22Rv1 (cell line): ENCODE measurements around the gene B9D1.

ENCODE experiments used
- H3K27ac ChIP-seq: fragments of 450-650 bp; 2 replicates; pipeline ENCODE4 v1.5.1; 2017
- CTCF ChIP-seq: fragments of 450-650 bp; IDR thresholded peaks from 2 replicates; pipeline ENCODE4 v1.5.1; 2017; ENCODE audit warnings: mild to moderate bottlenecking
- ZFX ChIP-seq: fragments of 450-650 bp; IDR thresholded peaks from 2 replicates; pipeline ENCODE4 v1.6.1; 2017; ENCODE audit warnings: antibody characterized with exemption, borderline replicate concordance

B9D1 gene

GRCh38 chr17:19408346-19408710 is 45.8 kb upstream of the B9D1 start:
- TF ChIP-seq ZFX = no peak
- TF ChIP-seq CTCF = no peak
- no peak overlapping the region for H3K27ac ChIP-seq

- TF ChIP-seq ZFX (no peak), CTCF (no peak)
- H3K27ac ChIP-seq = no peak overlapping the region
These were observed 45.2 kb upstream of the B9D1 start for GRCh38 chr17:19407601-19408345.

GRCh38 chr17:19405114-19405513 is 42.6 kb upstream of the B9D1 start:
- H3K27ac ChIP-seq = no peak overlapping the region
- no peak for TF ChIP-seq CTCF
- TF ChIP-seq ZFX = no peak

GRCh38 chr17:19404264-19404663 is 41.7 kb upstream of the B9D1 start:
- no peak overlapping the region for H3K27ac ChIP-seq
- TF ChIP-seq CTCF = no peak
- no peak for TF ChIP-seq ZFX

GRCh38 chr17:19403021-19403420 is 40.5 kb upstream of the B9D1 start:
- H3K27ac ChIP-seq = no peak overlapping the region
- TF ChIP-seq ZFX (no peak), CTCF (no peak)

GRCh38 chr17:19402171-19402570 is 39.6 kb upstream of the B9D1 start:
- no peak for TF ChIP-seq ZFX
- no peak for TF ChIP-seq CTCF

GRCh38 chr17:19401321-19402010 is 38.9 kb upstream of the B9D1 start:
- no peak for TF ChIP-seq CTCF
- no peak for TF ChIP-seq ZFX
- no peak overlapping the region for H3K27ac ChIP-seq

More at GRCh38 chr17:19402171-19402570, 39.6 kb upstream of the B9D1 start:
- H3K27ac ChIP-seq = no peak overlapping the region
